Gastrocnemius medialis (tissue), 4 donors: ENCODE results near the gene PSMD2. TPM values are rescaled to one million over a fixed set of nuclear protein-coding genes. Genes with fewer than 3 reads are reported as not detected.

Experiments
- ATAC-seq, 2 donors: fragments of 150-250 bp; one replicate each; pipeline ENCODE4 v1.9.1; 2016
- DNase-seq, 2 donors: peaks; one replicate each; pipeline ENCODE4 v3.0.0-alpha.2; 2019
- H3K27ac ChIP-seq, 4 donors: fragments of 200-600 bp; sonication (generic); 1 replicate in 1 of 4; 2 replicates in 3 of 4; pipeline ENCODE4 v1.5.1; 2016 to 2018; ENCODE audit warnings: mild to moderate bottlenecking in 2 of 4, moderate library complexity in 1 of 4
- H3K27me3 ChIP-seq, 3 donors: fragments of 200-600 bp; sonication (generic) in 2 of 3; 1 replicate in 1 of 3; 2 replicates in 2 of 3; pipeline versions ENCODE4 v1.5.1 to v1.6.0; 2016 to 2019; ENCODE audit warnings: mild to moderate bottlenecking in 1 of 3, moderate library complexity in 1 of 3
- H3K36me3 ChIP-seq, 2 donors: fragments of 200-600 bp; sonication (generic) in 1 of 2; one replicate each; pipeline ENCODE4 v1.5.1; 2017 to 2018
- H3K4me1 ChIP-seq, 2 donors: fragments of 200-600 bp; sonication (generic) in 1 of 2; one replicate each; pipeline ENCODE4 v1.5.1; 2016 to 2017; ENCODE audit warnings: mild to moderate bottlenecking in 2 of 2
- H3K4me3 ChIP-seq, 4 donors: fragments of 200-600 bp; sonication (generic) in 3 of 4; 1 replicate in 1 of 4; 2 replicates in 3 of 4; pipeline ENCODE4 v1.5.1; 2016 to 2019; ENCODE audit warnings: mild to moderate bottlenecking in 2 of 4
- H3K9me3 ChIP-seq, 3 donors: fragments of 200-600 bp; sonication (generic) in 2 of 3; 1 replicate in 1 of 3; 2 replicates in 2 of 3; pipeline ENCODE4 v1.5.1; 2016 to 2019
- CTCF ChIP-seq, 5 experiments: fragments of 450-650 bp in 3 of 5; fragments of 200-600 bp in 2 of 5; sonication (generic) in 2 of 5; IDR thresholded peaks in 4 of 5; conservative IDR thresholded peaks in 1 of 5; 1 replicate in 4 of 5; 2 replicates in 1 of 5; pipeline ENCODE4 v1.5.1; 2016 to 2019; ENCODE audit warnings: antibody characterized with exemption in 5 of 5, mild to moderate bottlenecking in 3 of 5, moderate library complexity in 3 of 5
- POLR2A ChIP-seq, 2 donors: fragments of 450-650 bp; IDR thresholded peaks; one replicate each; pipeline ENCODE4 v1.6.1; 2017; ENCODE audit warnings: antibody characterized with exemption in 2 of 2, mild to moderate bottlenecking in 2 of 2, moderate library complexity in 2 of 2
- in situ Hi-C, 4 donors: fragments of 200-750 bp; cut with MboI; loops; one replicate each; pipeline versions ENCODE4 v1.15.0 to v1.8.0; 2017; ENCODE audit warnings: low sequenced_read_pairs in 4 of 4
- intact Hi-C: fragments of 100-400 bp; cut with DNase I; formaldehyde crosslinking; loops from one replicate; pipeline ENCODE4 v1.15.1; 2023; ENCODE audit warnings: low total_unique reads
- total RNA-seq, 4 donors: library from RNA; depleted of rRNA; stranded (reverse); fragments of >200 nt; gene quantifications; one replicate each; pipeline versions ENCODE4 v1.1.0 to v1.2.3, GENCODE V29; 2016

PSMD2 gene
- total RNA-seq, 4 donors from 2014 or later = 560 to 831 (median 720) TPM

- H3K4me1 ChIP-seq = peaks cover 1 to 7% of the 10 kb centered on the region in 2 donors
- peaks cover 0 to 7% of the 10 kb centered on the region in 2 donors for H3K36me3 ChIP-seq
- TF ChIP-seq POLR2A (IDR thresholded peaks at IDR 0.05) = no peak
- no peak for TF ChIP-seq CTCF (IDR thresholded peaks at IDR 0.05 in 4 of 5, conservative IDR thresholded peaks at IDR 0.05 in 1 of 5)
- no peak for ATAC-seq
- no peak for DNase-seq
- no peak overlapping the region for H3K27ac ChIP-seq
- H3K9me3 ChIP-seq = no peaks in the 10 kb centered on the region
- H3K4me3 ChIP-seq = no peak overlapping the region
- intact Hi-C loops = no loop called here
- peaks cover 4 to 21% (median 17%) of the 10 kb centered on the region in 3 donors for H3K27me3 ChIP-seq
- in situ Hi-C loops = loop anchor here in 1 of 4 donors (25.0 kb wide), 1 partner anchor 368 kb away; the partner anchor contains the start of gene PARL
Observed at GRCh38 chr3:184255291-184256039, 43.6 kb upstream of the PSMD2 start.

GRCh38 chr3:184257083-184257915, 41.7 kb upstream of the PSMD2 start:
- DNase-seq (no peak), ATAC-seq (no peak)
- intact Hi-C loops = no loop called here
- H3K9me3 ChIP-seq = no peaks in the 10 kb centered on the region
- TF ChIP-seq POLR2A (IDR thresholded peaks at IDR 0.05) (no peak), CTCF (IDR thresholded peaks at IDR 0.05 in 4 of 5, conservative IDR thresholded peaks at IDR 0.05 in 1 of 5) (no peak)
- no peak overlapping the region for H3K4me3 ChIP-seq
- no peak overlapping the region for H3K27ac ChIP-seq
- H3K27me3 ChIP-seq = peaks cover 18 to 37% (median 32%) of the 10 kb centered on the region in 3 donors
- in situ Hi-C loops = loop anchor here in 1 of 4 donors (25.0 kb wide), 1 partner anchor 370 kb away; the partner anchor contains the start of gene PARL
- H3K36me3 ChIP-seq = peaks cover 0 to 7% of the 10 kb centered on the region in 2 donors
- peaks cover 9 to 10% of the 10 kb centered on the region in 2 donors for H3K4me1 ChIP-seq

- TF ChIP-seq CTCF (IDR thresholded peaks at IDR 0.05 in 4 of 5, conservative IDR thresholded peaks at IDR 0.05 in 1 of 5) (no peak), POLR2A (IDR thresholded peaks at IDR 0.05) (no peak)
- Histone ChIP-seq H3K9me3 (no peaks in the 10 kb centered on the region), H3K36me3 (peaks cover 0 to 7% of the 10 kb centered on the region in 2 donors), H3K4me3 (no peak overlapping the region), H3K27me3 (peaks cover 35 to 52% (median 43%) of the 10 kb centered on the region in 3 donors), H3K27ac (no peak overlapping the region), H3K4me1 (peaks cover 10 to 14% of the 10 kb centered on the region in 2 donors)
- intact Hi-C loops (no loop called here), in situ Hi-C loops (loop anchor here in 1 of 4 donors (25.0 kb wide), 1 partner anchor 372 kb away; the partner anchor contains the start of gene PARL)
- ATAC-seq (no peak), DNase-seq (no peak)
Observed at GRCh38 chr3:184258926-184259325, 40.1 kb upstream of the PSMD2 start.

- in situ Hi-C loops (loop anchor here in 1 of 4 donors (25.0 kb wide), 1 partner anchor 372 kb away; the partner anchor contains the start of gene PARL), intact Hi-C loops (no loop called here)
- no peak for DNase-seq
- Histone ChIP-seq H3K4me1 (peaks cover 10 to 14% of the 10 kb centered on the region in 2 donors), H3K9me3 (no peaks in the 10 kb centered on the region), H3K4me3 (no peak overlapping the region), H3K27me3 (peaks cover 36 to 57% (median 45%) of the 10 kb centered on the region in 3 donors), H3K36me3 (peaks cover 0 to 7% of the 10 kb centered on the region in 2 donors), H3K27ac (no peak overlapping the region)
- no peak for TF ChIP-seq CTCF (IDR thresholded peaks at IDR 0.05 in 4 of 5, conservative IDR thresholded peaks at IDR 0.05 in 1 of 5)
- no peak for TF ChIP-seq POLR2A (IDR thresholded peaks at IDR 0.05)
- no peak for ATAC-seq
Observed at GRCh38 chr3:184259396-184259877, 39.6 kb upstream of the PSMD2 start.
